ENCODE results near the gene GALK1. TPM values are rescaled to one million over a fixed set of nuclear protein-coding genes. Genes with fewer than 3 reads are reported as not detected.

The GALK1 gene
- total and polyA plus RNA-seq, 2 of the 13 experiments (the other 11 are each of a cell fraction or from before 2014, with no cell fraction given) = 59.9 to 93.6 TPM

- peak; percentile 91 for TF ChIP-seq ZNF770 (CRISPR knock-in tag; IDR thresholded peaks at IDR 0.05)
- 0 out of 2 replicates have a peak, but pooled peaks have one; percentile 30 for TF ChIP-seq ZNF331 (CRISPR knock-in tag; IDR thresholded peaks at IDR 0.05)
- TF ChIP-seq ZNF546 (CRISPR knock-in tag; conservative IDR thresholded peaks at IDR 0.05) = no peak
- TF ChIP-seq KDM2A (CRISPR knock-in tag; IDR thresholded peaks at IDR 0.05; ENCODE audit: borderline replicate concordance, low read depth) = 0 out of 2 replicates have a peak, but pooled peaks have one; percentile 18
- no peak for TF ChIP-seq CENPT (CRISPR knock-in tag; IDR thresholded peaks at IDR 0.05; ENCODE audit: low read depth)
- TF ChIP-seq ZNF431 (CRISPR knock-in tag; IDR thresholded peaks at IDR 0.05; ENCODE audit: borderline replicate concordance, low read depth) = no peak
- no peak for TF ChIP-seq ASH2L (IDR thresholded peaks at IDR 0.05; ENCODE audit: insufficient read length, low read depth, low read length)
- peak; percentile 35; the same call in 1 of the 2 replicates for TF ChIP-seq ZNF274 (CRISPR knock-in tag; IDR thresholded peaks at IDR 0.05)
- TF ChIP-seq ZBTB14 (CRISPR knock-in tag; IDR thresholded peaks at IDR 0.05) = no peak
- no peak for TF ChIP-seq GPBP1L1 (CRISPR knock-in tag; IDR thresholded peaks at IDR 0.05)
- peak; percentile 35; the same call in 1 of the 2 replicates for TF ChIP-seq FOXK1 (CRISPR knock-in tag; IDR thresholded peaks at IDR 0.05; ENCODE audit: borderline replicate concordance, low read depth)
- 0 out of 2 replicates have a peak, but pooled peaks have one; percentile 59 for TF ChIP-seq ZNF547 (CRISPR knock-in tag; IDR thresholded peaks at IDR 0.05)
- TF ChIP-seq ERF (CRISPR knock-in tag; IDR thresholded peaks at IDR 0.05) = 0 out of 2 replicates have a peak, but pooled peaks have one; percentile 26
- 0 out of 2 replicates have a peak, but pooled peaks have one; percentile 27 for TF ChIP-seq KDM6A (CRISPR knock-in tag; IDR thresholded peaks at IDR 0.05; ENCODE audit: low read depth)
- 0 out of 2 replicates have a peak, but pooled peaks have one; percentile 29 for TF ChIP-seq KDM3A (CRISPR knock-in tag; IDR thresholded peaks at IDR 0.05; ENCODE audit: low read depth)
- TF ChIP-seq ZNF281 (CRISPR knock-in tag; IDR thresholded peaks at IDR 0.05; ENCODE audit: borderline replicate concordance) = peak; percentile 10; the same call in 1 of the 2 replicates
- 0 out of 2 replicates have a peak, but pooled peaks have one; percentile 11 for TF ChIP-seq ATF7-NPFF (CRISPR knock-in tag; IDR thresholded peaks at IDR 0.05; ENCODE audit: low read depth)
- 0 out of 2 replicates have a peak, but pooled peaks have one; percentile 55 for TF ChIP-seq ZNF557 (CRISPR knock-in tag; IDR thresholded peaks at IDR 0.05)
- TF ChIP-seq SSRP1 (CRISPR knock-in tag; IDR thresholded peaks at IDR 0.05) = peak; percentile 68; the same call in 1 of the 2 replicates
- peak; percentile 45; the same call in 1 of the 2 replicates for TF ChIP-seq FOXO1 (CRISPR knock-in tag; IDR thresholded peaks at IDR 0.05)
- TF ChIP-seq HNF4A (CRISPR knock-in tag; IDR thresholded peaks at IDR 0.05) = peak; percentile 68
- no peak for TF ChIP-seq TAF1 (CRISPR knock-in tag; IDR thresholded peaks at IDR 0.05)
Observed at GRCh38 chr17:75771334-75772281, 6.6 kb upstream of the GALK1 start (continued).

Data from HepG2 (cell line).